GM12875 (cell line): ENCODE measurements around the gene SLC25A44.

Source experiments
- H3K4me3 ChIP-seq: one replicate; pipeline ENCODE4 v1.5.1; 2011; ENCODE audit warnings: low read depth, low read length, control low read depth
- CTCF ChIP-seq: IDR thresholded peaks from 2 replicates; pipeline ENCODE4 v1.5.1; 2011; ENCODE audit warnings: low read depth, mild to moderate bottlenecking, control low read depth, inconsistent platforms, low read length, moderate library complexity, borderline replicate concordance; ENCODE audit not compliant: insufficient read depth

The SLC25A44 gene, protein sequence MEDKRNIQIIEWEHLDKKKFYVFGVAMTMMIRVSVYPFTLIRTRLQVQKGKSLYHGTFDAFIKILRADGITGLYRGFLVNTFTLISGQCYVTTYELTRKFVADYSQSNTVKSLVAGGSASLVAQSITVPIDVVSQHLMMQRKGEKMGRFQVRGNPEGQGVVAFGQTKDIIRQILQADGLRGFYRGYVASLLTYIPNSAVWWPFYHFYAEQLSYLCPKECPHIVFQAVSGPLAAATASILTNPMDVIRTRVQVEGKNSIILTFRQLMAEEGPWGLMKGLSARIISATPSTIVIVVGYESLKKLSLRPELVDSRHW

DNA sequence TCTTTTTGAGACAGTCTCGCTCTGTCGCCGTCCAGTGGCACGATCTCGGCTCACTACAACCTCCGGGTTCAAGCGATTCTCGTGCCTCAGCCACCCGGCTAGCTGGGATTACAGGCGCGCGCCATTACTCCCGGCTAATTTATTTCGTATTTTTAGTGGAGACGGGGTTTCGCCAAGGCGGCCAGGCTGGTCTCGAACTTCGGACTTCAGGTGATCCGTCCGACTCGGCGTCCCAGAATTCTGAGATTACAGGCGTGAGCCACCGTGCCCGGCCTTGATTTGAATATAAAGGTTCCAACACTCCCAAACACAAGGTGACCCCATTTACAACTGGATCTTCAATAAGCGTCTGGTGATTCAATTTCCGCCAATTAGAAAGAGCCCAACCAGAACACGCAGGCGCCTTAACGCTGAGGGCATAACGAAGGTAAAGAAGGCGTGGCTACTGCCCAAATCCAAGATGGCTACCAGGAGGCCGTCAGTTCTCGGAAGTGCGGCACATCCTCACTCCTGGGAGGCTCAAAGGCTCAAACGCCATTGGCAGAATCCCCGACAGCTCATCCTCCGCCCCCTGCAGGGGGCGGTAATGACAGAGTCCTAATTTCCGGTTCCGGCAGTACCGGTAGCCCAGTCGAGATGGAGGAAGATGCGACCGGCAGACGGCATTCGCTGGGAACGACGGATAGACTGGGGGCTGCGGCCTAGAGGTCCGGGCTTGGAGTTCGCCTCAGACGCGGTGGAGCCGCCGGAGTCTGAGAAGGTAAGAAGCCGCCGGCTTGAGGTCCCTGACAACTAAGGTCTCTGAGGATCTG lies at the start of gene SLC25A44:
Gene SLC25A44, plus strand, starts transcription at position 617 of the 812 bp plus-strand sequence. CDS start 5,744 bp downstream, outside the sequence.
- H3K4me3 ChIP-seq, result peak within 1 kb of the TSS; percentile 76
- TF ChIP-seq CTCF, result peak; percentile 40; the same call in 1 of the 2 replicates

DNA sequence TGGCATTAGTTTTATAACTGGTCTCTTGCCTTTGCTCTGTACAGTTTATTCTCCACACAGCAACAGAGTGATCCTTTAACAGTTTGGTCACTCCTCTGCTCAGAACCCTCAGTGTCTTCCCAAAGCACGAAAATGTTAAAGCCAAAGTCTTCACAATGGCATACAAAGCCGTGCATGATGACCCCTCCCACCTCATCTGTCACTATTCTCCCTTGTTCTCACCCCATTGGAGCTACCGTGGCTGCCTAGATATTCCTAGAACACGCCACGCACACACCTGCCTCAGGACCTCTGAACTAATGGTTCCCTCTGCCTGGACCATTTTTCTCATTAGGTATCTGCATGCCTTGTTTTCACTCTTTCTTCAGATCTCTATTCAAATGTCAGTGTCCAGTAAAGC lies 49.2 kb upstream of the SLC25A44 start:
- TF ChIP-seq CTCF, result no peak
- H3K4me3 ChIP-seq, result no peak overlapping the region

DNA sequence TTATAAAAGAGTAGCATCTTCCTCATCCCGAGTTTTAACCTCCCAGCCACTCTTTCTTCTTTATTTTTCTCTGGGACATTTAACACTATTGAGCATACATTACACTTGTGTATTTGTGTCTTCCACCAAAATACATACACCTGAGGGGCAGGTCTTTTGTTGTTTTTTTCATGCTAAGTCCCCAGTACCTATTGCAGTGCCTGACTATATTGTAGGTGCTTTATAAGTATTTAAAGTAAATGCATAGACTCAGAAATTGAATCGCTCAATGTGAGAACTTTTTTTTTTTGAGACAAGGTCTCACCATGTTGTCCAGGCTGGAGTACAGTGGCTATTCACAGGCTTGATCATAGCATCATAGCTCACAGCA lies 48.3 kb upstream of the SLC25A44 start:
- H3K4me3 ChIP-seq, result no peak overlapping the region
- TF ChIP-seq CTCF, result no peak

GRCh38 chr1:156146020-156146768 lies 47.7 kb upstream of the SLC25A44 start:
- peak; percentile 69 for TF ChIP-seq CTCF
- peak overlapping the region; percentile 23 for H3K4me3 ChIP-seq

DNA sequence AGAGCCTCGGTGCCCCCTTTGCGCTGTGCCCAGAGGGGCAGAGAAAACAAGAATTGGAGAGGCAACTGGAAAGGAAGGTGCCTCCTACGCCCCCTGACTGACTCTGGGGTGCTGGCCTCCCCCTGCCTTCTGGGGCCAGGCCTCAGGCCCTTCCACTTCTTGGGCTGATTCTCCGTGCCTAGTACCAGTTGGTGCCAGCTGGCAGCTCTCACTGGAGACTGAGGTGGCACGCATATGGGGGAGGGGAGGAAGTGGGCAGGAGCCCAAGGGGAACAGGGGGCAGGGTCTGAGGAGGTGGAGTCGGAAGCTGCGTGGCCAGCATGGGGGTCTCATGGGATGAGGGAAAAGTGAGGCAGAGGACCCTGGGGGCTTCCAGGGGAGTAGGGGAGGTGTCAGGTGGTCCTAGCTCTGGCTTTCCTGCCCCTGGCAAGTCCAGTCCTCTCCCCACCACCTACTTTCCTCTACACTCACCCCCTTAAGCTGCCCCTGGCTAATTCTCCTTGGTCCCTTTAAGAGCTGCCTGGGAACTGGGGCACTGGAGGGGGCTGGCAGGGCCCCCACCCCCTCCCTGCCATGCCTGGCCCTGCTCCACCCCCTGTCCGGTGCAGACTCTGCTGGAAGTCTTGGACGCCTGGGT lies 47.0 kb upstream of the SLC25A44 start:
- TF ChIP-seq CTCF, result no peak
- peak overlapping the region; percentile 23 for H3K4me3 ChIP-seq

DNA sequence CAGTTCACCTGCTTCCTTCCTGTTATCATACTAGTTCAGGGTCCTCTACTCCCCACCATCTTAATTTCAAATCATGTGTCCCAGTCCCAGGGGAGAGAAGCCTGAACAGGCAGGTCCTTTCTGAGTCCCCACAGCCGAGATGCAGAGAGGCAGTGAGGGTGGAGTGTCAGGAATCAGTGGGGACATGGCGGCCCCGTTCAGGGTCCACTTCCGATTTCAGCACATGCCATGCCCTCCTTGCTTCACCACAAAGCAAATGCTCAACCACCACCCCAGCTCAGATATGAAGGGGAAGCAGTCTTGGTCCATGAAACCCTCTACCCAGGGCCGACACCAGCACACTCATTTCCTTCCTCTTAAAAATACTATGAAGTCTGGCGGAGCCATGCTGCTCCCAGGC lies 45.7 kb upstream of the SLC25A44 start:
- no peak overlapping the region for H3K4me3 ChIP-seq
- no peak for TF ChIP-seq CTCF
